SJSA1 (cell line): ENCODE measurements around the gene KSR2. TPM values are rescaled to one million over a fixed set of nuclear protein-coding genes. Genes with fewer than 3 reads are reported as not detected.

ENCODE experiments used
- DNase-seq, 2 experiments: peaks; one replicate each; pipeline ENCODE4 v3.0.0-alpha.2; 2015 to 2020; ENCODE audit warnings: low spot score in 2 of 2, low read depth in 1 of 2
- H3K27ac ChIP-seq: fragments of 250-450 bp; sonication (Bioruptor Pico); 2 replicates; pipeline ENCODE4 v1.5.1; 2020; ENCODE audit warnings: mild to moderate bottlenecking, moderate library complexity
- H3K27me3 ChIP-seq: fragments of 250-450 bp; sonication (Bioruptor Pico); replicated peaks from 2 replicates; pipeline ENCODE4 v1.5.1; 2020; ENCODE audit warnings: mild to moderate bottlenecking, moderate library complexity
- H3K36me3 ChIP-seq: fragments of 250-450 bp; sonication (Bioruptor Pico); 2 replicates; pipeline ENCODE4 v1.5.1; 2020; ENCODE audit warnings: mild to moderate bottlenecking
- H3K4me1 ChIP-seq: fragments of 250-450 bp; sonication (Bioruptor Pico); replicated peaks from 2 replicates; pipeline ENCODE4 v1.6.1; 2021; ENCODE audit warnings: mild to moderate bottlenecking
- H3K4me3 ChIP-seq: fragments of 250-450 bp; sonication (Bioruptor Pico); 2 replicates; pipeline ENCODE4 v1.5.1; 2020; ENCODE audit warnings: mild to moderate bottlenecking
- H3K9me3 ChIP-seq: fragments of 250-450 bp; sonication (Bioruptor Pico); replicated peaks from 2 replicates; pipeline ENCODE4 v1.5.1; 2020; ENCODE audit warnings: mild to moderate bottlenecking
- total RNA-seq: library from RNA; depleted of rRNA; stranded (reverse); fragments of >200 nt; shearing (Covaris generic); gene quantifications from 2 replicates; pipeline ENCODE4 v1.2.3, GENCODE V29; 2014

The KSR2 gene
- total RNA-seq, 1 experiment from 2014 or later: 0.03 TPM

- no peaks in the 10 kb centered on the region for H3K36me3 ChIP-seq
- H3K9me3 ChIP-seq: no peaks in the 10 kb centered on the region
- H3K27me3 ChIP-seq: no peaks in the 10 kb centered on the region
- no peak overlapping the region for H3K27ac ChIP-seq
- DNase-seq: no peak
- H3K4me1 ChIP-seq: no peaks in the 10 kb centered on the region
- H3K4me3 ChIP-seq: no peak overlapping the region
Measured at GRCh38 chr12:117498256-117498655, 470.5 kb downstream of the KSR2 start.

GRCh38 chr12:117497407-117497806 lies 471.4 kb downstream of the KSR2 start:
- Histone ChIP-seq H3K27me3 (no peaks in the 10 kb centered on the region), H3K36me3 (no peaks in the 10 kb centered on the region), H3K4me1 (no peaks in the 10 kb centered on the region), H3K4me3 (no peak overlapping the region), H3K9me3 (no peaks in the 10 kb centered on the region), H3K27ac (no peak overlapping the region)
- no peak for DNase-seq

- no peaks in the 10 kb centered on the region for H3K36me3 ChIP-seq
- no peak overlapping the region for H3K27ac ChIP-seq
- no peaks in the 10 kb centered on the region for H3K4me1 ChIP-seq
- H3K4me3 ChIP-seq: no peak overlapping the region
- no peaks in the 10 kb centered on the region for H3K9me3 ChIP-seq
- no peaks in the 10 kb centered on the region for H3K27me3 ChIP-seq
- DNase-seq: no peak
Measured at GRCh38 chr12:117494833-117495655, 473.7 kb downstream of the KSR2 start.

- H3K27ac ChIP-seq: no peak overlapping the region
- H3K4me1 ChIP-seq: peaks cover 12% of the 10 kb centered on the region
- DNase-seq: no peak
- H3K27me3 ChIP-seq: no peaks in the 10 kb centered on the region
- H3K9me3 ChIP-seq: no peaks in the 10 kb centered on the region
- H3K4me3 ChIP-seq: no peak overlapping the region
- H3K36me3 ChIP-seq: no peaks in the 10 kb centered on the region
Measured at GRCh38 chr12:117491711-117492110, 477.1 kb downstream of the KSR2 start.

GRCh38 chr12:117490130-117490529 lies 478.7 kb downstream of the KSR2 start:
- no peak for DNase-seq

GRCh38 chr12:117489671-117490070 lies 479.1 kb downstream of the KSR2 start:
- DNase-seq: no peak
- peaks cover 24% of the 10 kb centered on the region for H3K4me1 ChIP-seq

More at GRCh38 chr12:117490130-117490529, 478.7 kb downstream of the KSR2 start:
- Histone ChIP-seq H3K9me3 (no peaks in the 10 kb centered on the region), H3K36me3 (no peaks in the 10 kb centered on the region), H3K4me3 (no peak overlapping the region), H3K27me3 (no peaks in the 10 kb centered on the region), H3K4me1 (peaks cover 24% of the 10 kb centered on the region), H3K27ac (no peak overlapping the region)

GRCh38 chr12:117486840-117487659 lies 481.7 kb downstream of the KSR2 start:
- peaks cover 24% of the 10 kb centered on the region for H3K4me1 ChIP-seq
- H3K9me3 ChIP-seq: no peaks in the 10 kb centered on the region
- H3K36me3 ChIP-seq: no peaks in the 10 kb centered on the region
- no peak overlapping the region for H3K4me3 ChIP-seq
- peak overlapping the region; percentile 42 for H3K27ac ChIP-seq
- peak; percentile 75 to 81 for DNase-seq
- H3K27me3 ChIP-seq: no peaks in the 10 kb centered on the region

More at GRCh38 chr12:117489671-117490070, 479.1 kb downstream of the KSR2 start:
- Histone ChIP-seq H3K36me3 (no peaks in the 10 kb centered on the region), H3K4me3 (no peak overlapping the region), H3K27me3 (no peaks in the 10 kb centered on the region), H3K9me3 (no peaks in the 10 kb centered on the region), H3K27ac (no peak overlapping the region)

GRCh38 chr12:117485984-117486839 lies 482.6 kb downstream of the KSR2 start:
- DNase-seq: peak in 1 of 2 experiments; percentile 25
- H3K27ac ChIP-seq: peak overlapping the region; percentile 42
- H3K4me1 ChIP-seq: peaks cover 24% of the 10 kb centered on the region
- H3K9me3 ChIP-seq: no peaks in the 10 kb centered on the region
- H3K27me3 ChIP-seq: no peaks in the 10 kb centered on the region
- no peak overlapping the region for H3K4me3 ChIP-seq
- no peaks in the 10 kb centered on the region for H3K36me3 ChIP-seq

GRCh38 chr12:117484901-117485300 lies 483.9 kb downstream of the KSR2 start:
- H3K27me3 ChIP-seq: no peaks in the 10 kb centered on the region
- peaks cover 24% of the 10 kb centered on the region for H3K4me1 ChIP-seq
- no peak overlapping the region for H3K27ac ChIP-seq
- H3K4me3 ChIP-seq: no peak overlapping the region
- DNase-seq: no peak
- H3K36me3 ChIP-seq: no peaks in the 10 kb centered on the region
- H3K9me3 ChIP-seq: no peaks in the 10 kb centered on the region

- no peaks in the 10 kb centered on the region for H3K27me3 ChIP-seq
- peaks cover 24% of the 10 kb centered on the region for H3K4me1 ChIP-seq
- no peaks in the 10 kb centered on the region for H3K9me3 ChIP-seq
- no peak overlapping the region for H3K4me3 ChIP-seq
- H3K36me3 ChIP-seq: no peaks in the 10 kb centered on the region
- no peak for DNase-seq
- H3K27ac ChIP-seq: no peak overlapping the region
Measured at GRCh38 chr12:117483501-117483900, 485.3 kb downstream of the KSR2 start.

GRCh38 chr12:117481470-117481869 lies 487.3 kb downstream of the KSR2 start:
- no peak for DNase-seq
- no peaks in the 10 kb centered on the region for H3K27me3 ChIP-seq
- no peak overlapping the region for H3K27ac ChIP-seq
- H3K4me3 ChIP-seq: no peak overlapping the region
- H3K4me1 ChIP-seq: peaks cover 10% of the 10 kb centered on the region
- no peaks in the 10 kb centered on the region for H3K36me3 ChIP-seq
- H3K9me3 ChIP-seq: no peaks in the 10 kb centered on the region

- no peak overlapping the region for H3K27ac ChIP-seq
- no peaks in the 10 kb centered on the region for H3K36me3 ChIP-seq
- no peak for DNase-seq
- no peaks in the 10 kb centered on the region for H3K27me3 ChIP-seq
- H3K4me3 ChIP-seq: no peak overlapping the region
- no peaks in the 10 kb centered on the region for H3K4me1 ChIP-seq
- H3K9me3 ChIP-seq: no peaks in the 10 kb centered on the region
Measured at GRCh38 chr12:117476341-117476740, 492.4 kb downstream of the KSR2 start.

GRCh38 chr12:117473856-117474255 lies 494.9 kb downstream of the KSR2 start:
- H3K9me3 ChIP-seq: no peaks in the 10 kb centered on the region
- H3K36me3 ChIP-seq: no peaks in the 10 kb centered on the region
- no peak overlapping the region for H3K4me3 ChIP-seq
- no peak overlapping the region for H3K27ac ChIP-seq
- no peaks in the 10 kb centered on the region for H3K4me1 ChIP-seq
- no peak for DNase-seq
- no peaks in the 10 kb centered on the region for H3K27me3 ChIP-seq
